ENCODE measurements around the gene LSAMP.

Gene LSAMP

DNA sequence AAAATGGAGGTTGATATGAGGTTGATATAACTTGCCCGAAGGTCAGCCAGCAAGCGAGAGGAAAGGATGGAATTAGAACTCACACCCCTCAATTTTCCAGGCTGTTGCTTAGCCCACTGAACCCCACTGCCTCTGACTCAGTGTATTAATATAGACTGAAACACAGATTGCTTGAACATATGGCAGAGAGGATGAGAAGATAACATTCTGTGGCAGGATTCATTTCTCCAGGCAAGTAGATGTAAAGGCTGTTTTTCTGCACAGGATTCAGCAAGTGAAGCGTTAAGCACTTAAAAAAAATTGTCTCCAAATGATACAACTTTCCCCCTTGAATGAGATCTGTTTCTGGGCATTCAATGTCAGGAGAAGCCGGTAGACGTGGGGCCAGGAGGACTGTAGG is 486.8 kb downstream of the LSAMP start:
- peak; percentile 20 for DNase-seq (ENCODE audit: low spot score)

DNA sequence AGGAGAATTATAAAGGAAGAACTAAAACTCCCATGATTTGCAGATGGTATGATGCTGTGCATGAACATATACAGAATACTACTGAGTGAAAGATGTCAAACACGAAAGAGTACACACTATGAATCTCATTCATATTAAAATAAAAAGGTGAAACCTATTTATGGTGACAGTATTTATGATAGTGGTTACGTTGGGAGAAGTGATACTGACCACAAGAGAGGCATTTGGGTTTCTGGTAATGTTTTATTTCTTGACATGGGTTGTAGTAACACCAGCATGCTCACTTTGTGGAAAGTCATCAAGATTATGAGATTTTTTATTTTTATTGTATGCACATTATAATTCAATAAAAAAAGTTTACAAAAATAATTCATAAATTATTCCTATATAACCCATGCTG is 498.0 kb downstream of the LSAMP start:
- no peak for DNase-seq (ENCODE audit: low spot score)

DNA sequence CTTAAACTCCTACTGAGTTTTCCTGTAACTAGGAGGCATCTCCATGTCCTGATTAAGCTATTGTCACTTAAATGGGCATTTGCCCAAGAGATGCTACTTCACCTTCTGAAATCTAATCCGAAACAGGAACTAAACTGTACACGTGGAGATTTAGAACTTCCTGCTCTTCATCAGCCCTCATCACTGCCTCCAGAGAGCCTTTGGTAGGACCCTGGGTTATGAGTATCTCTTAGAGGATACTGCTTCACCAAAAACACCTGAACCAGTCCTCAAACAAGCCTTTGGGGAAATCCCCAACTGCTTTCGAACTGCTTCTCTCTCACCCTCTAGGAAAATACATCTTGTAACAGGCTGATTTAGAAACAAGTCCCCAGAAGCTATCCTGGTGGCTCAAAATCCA is 501.7 kb downstream of the LSAMP start:
- no peak for DNase-seq (ENCODE audit: low spot score)

DNA sequence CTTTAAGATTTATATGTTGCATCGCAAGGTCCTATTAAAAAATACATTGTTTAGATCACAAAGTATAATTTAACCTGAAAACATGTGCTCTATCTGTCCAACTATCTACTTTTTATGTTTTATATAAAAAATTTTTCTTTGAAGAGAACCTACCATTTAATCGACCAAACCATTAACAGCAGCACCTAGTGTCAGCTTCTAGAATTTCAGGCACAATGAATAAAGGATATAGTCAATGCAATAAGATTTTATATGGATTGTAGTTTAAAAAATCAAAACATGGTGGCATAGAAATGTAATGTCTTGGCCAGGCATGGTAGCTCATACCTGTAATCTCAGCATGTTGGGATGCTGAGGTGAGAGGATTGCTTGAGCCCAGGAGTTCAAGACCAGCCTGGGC is 508.2 kb downstream of the LSAMP start:
- DNase-seq (ENCODE audit: low spot score): no peak

DNA sequence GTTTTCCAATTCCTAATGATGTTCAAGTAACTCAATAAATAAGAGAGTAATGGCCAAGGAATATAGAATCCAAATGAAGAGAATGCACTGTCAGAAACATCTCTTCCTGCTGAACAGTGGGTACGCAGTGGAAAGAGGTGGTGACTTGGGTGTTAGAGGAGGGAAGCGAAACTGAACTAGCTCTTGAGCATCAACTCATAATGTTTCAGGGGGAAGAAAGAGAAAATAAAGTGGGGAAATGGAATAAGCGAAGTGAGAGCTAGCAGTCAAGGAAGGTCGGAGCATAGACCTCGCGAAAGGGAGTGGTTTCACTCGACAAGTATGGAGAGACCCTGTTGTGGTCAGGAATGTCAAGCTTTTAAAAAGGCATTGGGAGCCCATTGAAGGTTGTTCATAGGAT is 512.5 kb downstream of the LSAMP start:
- DNase-seq (ENCODE audit: low spot score): no peak

DNA sequence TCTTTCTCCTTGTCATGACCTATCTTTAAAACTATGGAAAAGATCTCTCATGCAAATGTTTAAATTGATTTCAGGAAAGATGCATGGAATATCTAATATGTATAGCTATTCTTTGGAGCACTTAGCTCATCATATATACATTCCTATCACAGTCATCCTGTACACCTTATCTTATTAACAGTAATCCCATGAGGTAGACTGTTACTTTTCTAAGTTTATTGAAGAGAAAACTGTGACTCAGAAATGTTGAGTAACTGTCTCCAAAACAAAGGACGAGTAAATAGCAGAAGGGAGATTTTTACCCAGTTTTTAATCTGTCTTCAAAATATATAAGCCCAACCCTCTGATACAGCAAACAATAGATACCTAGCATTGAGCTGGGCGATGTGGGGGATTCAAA is 513.7 kb downstream of the LSAMP start:
- no peak for DNase-seq (ENCODE audit: low spot score)

DNA sequence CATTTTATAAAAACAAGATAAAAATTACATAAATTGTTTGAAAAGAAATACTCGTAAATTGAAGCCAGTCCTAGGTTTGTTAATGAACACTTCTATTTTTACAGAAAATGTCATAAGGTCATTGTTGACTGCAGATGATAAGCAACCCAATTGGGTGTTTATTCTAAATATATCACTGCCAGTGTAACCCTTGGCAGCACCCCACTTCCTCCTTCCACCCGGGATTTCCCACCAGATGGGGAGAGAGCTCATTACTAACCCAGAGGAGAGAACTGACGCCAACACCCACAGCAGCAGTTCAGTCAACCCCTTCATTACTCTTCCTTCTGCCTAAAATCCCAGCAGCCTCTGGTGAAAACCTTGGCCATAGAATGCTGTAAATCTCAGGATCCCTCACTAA is 514.4 kb downstream of the LSAMP start:
- DNase-seq (ENCODE audit: low spot score): no peak

DNA sequence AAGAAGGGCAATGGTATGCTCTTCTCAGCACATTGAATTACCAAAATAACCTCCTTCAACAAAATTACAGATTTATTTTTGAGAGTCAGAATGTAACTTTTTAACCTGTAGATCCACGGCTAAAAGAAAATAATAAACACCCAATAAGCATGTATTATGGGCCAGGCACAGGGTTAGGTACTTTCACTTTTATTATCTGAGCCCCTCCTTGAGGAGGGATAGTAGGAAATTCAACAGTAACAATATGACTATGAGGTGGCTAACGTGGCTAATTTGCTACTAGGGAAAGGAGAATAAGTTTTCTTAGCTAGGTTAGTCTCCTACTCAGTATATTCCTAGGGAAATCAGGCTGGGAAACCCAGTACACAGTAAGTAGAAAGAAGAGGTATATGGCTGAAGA is 515.1 kb downstream of the LSAMP start:
- DNase-seq (ENCODE audit: low spot score): no peak

DNA sequence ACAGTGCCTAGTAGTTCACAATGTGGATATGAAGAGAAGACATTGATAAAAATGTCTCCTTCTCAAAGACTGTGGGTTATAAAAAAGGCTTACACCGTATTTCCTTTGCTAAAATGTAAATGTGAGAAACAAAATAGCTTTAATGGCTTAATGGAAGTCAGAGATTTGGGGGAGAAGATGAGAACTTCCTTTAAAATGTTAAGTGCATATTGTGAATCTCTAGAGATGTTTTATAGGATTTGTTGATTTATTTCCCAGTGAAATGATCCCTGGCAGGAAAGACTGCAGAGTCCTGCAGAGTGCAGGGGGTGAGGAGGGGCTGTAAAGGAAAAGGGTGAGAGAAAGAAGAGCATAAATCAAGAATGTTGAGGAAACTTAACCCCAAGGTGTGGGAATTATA is 516.9 kb downstream of the LSAMP start:
- DNase-seq (ENCODE audit: low spot score): no peak

DNA sequence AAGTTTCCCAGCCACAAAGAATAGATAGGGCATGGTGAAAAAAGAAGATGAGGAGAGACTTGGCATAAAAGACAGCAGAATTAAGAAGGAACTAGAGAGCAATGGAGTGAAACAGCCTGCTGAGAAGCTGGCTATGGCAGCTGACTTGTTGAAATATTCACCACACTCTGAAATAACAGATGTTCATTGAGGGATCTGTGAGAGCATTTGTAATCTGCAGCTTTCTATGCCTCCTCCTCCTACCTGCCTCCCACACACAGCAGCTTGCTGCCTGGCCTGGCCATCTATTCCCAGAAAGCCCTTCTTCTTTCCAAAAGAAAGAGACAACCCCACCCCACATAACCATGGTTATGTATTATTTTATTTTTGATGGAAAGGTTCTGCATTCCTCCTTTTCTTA is 518.1 kb downstream of the LSAMP start:
- DNase-seq (ENCODE audit: low spot score): no peak

DNA sequence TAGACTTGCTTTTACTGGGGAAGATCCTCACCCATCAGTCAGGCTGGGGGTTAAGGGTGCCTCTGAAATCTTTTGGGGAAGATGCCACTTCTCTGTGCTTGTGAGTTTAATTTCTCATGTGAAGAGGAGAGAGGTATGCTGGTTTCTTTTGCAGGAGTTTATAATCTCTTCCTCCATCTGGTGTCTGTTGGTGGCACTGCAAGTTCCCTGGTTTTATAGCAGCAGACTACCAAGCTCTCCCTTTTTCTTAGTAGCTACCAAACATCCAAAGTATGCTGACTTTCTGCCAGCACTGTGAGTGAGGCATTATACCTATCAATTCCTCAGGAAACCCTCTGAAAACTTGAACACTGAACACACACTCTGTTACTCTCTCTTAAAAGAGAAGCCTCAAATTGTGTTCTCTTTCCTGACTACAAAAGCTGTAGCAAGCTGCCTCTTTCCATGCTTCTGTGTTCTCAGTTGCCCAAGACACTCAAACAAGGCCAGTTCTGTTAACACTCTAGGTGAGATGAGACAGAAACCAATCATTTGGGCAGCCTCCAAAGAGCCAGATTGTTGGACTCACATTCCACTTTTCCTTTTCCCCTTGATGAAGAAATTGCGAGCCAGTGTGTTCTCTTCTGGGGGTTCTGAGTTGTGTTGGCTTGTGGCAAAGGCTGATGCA is 522.5 kb downstream of the LSAMP start:
- no peak for DNase-seq (ENCODE audit: low spot score)

DNA sequence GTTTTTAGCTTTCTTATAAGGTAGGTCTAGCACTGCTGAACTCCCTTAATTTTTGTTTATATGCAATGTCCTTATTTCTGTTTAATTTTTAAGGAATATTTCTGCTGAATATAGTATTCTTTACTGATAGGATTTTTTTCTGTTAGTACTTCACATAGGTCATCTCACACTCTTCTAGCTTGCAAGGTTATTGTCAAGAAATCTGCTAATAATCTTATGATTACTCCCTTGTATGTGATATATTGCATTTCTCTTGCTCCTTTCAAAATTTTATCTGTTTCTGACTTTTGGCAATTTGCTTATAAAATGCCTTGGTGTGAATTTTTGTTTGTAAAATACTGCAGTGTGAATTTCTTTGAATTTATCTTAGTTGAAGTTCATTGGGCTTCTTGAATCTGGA is 523.6 kb downstream of the LSAMP start:
- DNase-seq (ENCODE audit: low spot score): no peak

DNA sequence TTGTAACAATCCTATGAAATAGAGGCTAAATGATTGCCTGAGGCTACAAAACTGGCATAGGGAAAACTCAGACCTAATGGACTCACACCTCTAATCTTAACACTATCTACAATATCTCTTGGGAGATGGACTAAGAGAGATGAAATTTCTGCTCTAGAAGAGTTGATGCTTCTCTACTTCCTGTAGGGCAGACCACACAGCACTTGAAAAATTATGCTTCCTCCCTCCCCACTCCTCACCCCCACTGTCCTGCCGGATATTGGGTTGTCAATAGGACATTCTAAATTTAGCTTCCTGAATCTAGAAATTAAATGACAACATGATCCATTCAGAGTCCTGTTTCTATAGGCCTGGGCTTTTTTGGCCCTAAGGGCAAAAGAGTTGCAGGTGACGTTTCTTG is 526.4 kb downstream of the LSAMP start:
- no peak for DNase-seq (ENCODE audit: low spot score)

DNA sequence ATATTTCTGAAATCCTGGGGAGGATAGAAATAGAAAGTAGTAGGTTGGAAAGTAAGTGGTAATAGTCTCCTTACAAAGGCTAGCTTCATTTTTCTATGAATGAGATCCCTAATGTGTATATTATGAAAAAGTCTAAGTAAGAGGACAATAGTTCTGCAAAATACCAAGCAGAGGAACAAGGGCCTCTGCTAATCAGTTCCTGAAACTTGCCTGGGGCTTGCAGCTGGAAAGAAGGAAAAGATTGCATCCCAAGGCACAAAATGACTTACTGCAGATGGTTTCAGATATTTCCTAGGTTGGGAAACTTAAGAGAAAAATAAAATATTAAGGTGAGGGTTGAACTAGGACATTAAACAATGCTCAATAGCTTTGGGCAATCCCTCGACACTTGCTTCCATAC is 528.4 kb downstream of the LSAMP start:
- DNase-seq (ENCODE audit: low spot score): no peak

DNA sequence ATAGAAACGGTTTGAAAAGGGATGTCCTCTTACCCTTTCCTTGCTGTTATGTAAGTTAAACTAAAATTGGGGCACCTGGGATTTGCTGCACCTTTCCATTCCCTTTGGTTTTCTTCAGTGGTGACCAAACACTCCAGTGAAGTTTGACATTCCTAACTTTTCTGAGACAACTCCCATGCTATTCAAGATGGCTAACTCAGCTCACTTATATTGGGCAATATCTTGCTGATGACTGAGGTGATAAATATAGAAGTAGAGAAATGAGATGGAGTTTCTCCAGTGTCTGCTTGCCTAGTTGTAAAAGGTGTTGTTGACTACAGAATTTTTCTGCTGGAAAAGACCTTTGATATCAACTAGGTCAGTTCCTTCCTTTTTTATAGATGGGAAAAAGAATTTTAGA is 530.2 kb downstream of the LSAMP start:
- no peak for DNase-seq (ENCODE audit: low spot score)

DNA sequence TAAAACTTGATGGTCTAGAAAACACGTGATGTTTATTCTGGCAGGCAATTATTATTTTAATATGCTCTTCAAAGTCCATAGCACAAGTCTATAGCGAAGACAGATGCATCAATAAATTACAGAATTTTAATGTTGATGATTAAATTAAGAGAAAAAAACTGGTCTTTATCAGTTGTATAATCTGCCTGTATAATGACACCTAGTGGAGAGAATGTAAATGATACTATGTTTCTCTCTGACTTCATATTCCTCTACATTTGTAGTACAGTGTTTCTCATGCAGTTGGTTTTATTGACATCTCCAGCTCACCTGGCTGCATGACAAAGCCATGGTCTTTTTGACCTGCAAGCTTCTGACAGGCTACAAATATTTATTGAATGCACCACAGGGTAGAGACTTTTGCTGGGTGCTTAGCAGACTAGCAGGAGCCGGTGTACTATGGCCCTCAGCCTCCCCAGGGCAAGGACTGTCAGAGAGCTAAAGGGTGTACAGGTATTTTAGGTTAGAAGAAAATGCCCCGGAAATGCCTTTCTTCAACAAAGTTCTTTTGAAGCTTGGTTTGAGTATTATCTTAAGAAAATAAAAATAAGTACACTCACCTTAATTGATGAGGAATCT is 532.1 kb downstream of the LSAMP start:
- DNase-seq (ENCODE audit: low spot score): no peak

DNA sequence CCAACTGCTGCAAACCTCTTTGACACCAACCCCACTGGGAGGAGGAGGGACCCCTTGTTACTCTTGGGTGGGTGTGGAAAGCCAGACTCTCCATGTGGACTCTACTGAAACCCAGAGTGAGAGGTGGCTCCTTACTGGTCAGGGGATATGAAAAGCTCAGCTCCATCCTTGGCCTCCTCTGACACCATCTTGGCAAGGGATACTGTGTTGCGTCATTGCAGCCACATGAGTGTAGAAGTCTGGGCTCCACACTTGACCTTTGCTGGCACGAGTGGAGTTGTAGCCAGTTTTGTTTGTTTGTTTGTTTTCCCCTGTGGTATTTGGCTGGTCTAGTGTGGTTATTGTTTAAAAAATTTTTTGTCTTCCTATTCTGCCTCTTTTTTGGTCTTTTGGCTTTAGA is 532.9 kb downstream of the LSAMP start:
- peak; percentile 25 for DNase-seq (ENCODE audit: low spot score)

DNA sequence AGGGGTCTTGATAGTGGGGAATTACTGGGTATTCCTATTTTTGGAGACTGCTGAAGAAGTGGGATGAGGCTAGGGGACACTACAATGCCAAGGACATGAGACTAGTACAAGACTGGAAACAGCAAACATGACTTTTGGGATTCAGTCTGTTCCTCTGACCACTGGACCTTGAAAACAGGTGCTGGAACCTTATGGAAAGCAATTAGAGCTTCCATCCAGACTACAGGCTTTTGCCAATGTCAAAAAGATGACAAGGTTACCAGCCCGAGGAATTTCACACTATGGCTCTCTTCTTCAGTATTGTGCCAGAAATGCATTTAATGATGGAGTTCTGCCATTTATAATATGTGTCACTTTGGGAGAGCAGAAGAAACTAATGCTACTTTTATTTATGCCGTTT is 539.4 kb downstream of the LSAMP start:
- no peak for DNase-seq (ENCODE audit: low spot score)

DNA sequence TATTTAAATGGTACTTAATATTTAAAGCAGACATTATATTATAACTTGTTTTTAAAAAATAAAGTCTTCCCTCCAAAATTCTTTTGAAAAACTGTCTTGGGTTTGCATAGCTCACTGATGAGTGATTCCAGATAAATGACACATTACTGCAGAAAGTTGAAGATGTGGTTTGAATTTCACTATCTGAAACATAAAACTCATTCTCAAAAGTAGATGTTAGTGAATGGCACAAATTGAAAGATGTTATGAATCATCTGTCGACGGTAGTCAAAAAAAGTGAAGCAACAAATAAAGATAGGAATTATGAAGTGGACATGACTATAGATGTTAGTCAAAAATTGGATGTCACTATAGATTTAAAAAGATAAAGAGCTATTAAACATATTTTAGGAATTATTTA is 541.4 kb downstream of the LSAMP start:
- no peak for DNase-seq (ENCODE audit: low spot score)

DNA sequence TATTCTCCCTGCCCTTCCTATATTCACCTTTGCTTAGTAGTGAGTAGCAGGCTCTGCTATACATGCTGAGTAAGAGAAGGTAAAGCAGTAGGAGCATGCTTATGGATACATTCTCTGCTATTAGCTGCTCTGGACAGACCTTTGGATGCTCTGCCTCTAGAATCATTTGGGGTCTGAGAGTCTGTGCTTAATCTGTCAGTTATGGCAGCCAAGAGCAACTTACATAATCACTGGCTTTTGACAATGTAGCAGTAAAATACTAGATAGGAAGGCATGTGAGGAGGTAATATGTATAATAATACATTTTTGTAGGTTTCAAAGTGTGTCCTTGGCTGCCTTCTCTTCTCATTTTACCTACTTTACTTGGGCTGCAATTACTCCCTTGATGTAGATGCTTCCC is 544.3 kb downstream of the LSAMP start:
- DNase-seq (ENCODE audit: low spot score): no peak

DNA sequence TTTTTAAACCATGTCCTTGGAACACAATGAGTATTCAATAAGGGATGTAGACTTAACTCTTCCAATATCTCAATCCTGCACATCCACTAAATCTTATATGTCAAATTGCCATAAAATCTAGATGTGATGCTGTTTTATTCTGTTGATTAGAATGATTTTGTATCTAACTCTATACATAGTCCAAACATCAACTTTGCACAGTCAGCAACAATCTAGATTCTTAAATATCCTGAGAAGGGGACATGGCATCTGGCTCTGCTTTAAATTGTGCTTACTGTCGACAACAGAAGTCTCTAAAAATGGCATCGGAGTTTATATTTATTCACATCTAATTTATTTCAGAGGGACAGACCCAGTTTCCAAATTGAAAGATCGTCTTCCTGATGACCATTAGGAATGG is 545.8 kb downstream of the LSAMP start:
- no peak for DNase-seq (ENCODE audit: low spot score)

DNA sequence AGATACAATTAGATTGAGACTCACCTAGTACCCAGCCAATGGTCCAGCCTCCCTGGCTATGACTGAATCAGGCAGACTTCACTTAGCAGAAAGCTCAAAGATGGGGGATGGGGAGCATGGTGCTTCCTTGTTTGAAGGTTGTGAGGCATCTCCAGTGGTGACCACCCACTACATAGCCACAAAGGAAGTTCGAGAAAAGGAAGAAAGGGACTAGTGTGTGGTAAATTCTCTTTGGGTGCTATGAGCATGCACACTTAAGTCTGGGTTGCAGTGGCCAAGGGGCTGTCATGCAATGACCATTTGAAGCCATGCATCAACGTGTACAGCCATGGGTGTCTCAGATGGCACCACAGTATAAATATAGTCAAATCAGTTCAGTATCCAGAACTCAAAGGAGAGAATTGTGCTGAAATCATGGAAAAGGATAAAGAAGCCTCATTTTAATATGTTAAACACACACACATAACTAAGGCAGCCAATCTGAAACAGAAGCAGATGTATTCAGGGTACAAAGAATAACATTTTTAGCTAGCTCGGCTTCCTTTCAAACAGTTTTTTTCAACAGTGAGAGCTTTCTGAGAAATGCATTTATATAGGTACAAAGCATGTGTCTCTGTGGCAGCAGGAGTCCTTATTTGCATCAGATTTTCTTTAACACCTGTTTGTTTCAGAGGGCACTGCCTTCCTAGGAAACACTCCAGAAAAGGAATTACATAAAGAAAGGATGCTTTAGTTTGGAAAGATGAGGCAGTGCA is 546.5 kb downstream of the LSAMP start:
- peak; percentile 36 for DNase-seq (ENCODE audit: low spot score)

DNA sequence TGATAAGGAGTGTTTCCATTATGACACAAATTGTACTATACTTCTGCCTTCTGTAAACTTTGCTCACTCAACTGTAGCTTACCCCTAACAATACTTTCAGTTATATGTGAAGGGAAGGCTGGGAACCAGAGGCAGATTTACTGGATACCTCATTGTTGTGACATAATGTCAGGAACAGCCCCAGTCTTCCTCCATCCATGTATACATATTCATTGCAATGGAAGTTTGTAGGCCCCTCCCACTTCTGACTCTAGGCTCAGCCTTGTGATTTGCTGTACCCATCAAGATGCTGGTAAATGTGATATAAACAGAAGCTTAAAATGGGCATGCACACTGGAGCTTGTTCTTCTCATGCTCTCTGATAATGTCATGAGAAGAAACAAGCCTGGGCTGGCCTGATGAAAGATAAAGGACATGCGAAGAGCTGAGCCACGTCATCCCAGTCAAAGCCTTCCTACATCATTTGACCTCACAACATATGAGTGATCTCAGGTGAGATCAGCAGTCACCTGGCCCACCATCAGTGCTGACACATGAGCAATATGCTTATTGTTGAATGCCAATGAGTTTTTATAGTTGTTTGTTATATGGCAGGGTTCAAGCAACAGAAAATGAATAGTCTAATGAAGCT is 554.2 kb downstream of the LSAMP start:
- no peak for DNase-seq (ENCODE audit: low spot score)
